OCI-LY1 (cell line): ENCODE results near the gene NFKBIL1.
"Not testable (repeated sequence)": the region's sequence is repeated elsewhere in the genome, so short reads cannot be mapped to it uniquely, and the experiment has no call there.

Source experiments
- H2AFZ ChIP-seq: fragments of 200-600 bp; sonication (generic), shearing (Covaris generic); 2 replicates; pipeline ENCODE4 v1.6.0; 2014; ENCODE audit warnings: antibody characterized with exemption, mild to moderate bottlenecking, low read length
- H3F3A ChIP-seq: fragments of 200-600 bp; sonication (generic), shearing (Covaris generic); 2 replicates; pipeline ENCODE4 v1.6.0; 2014; ENCODE audit warnings: mild to moderate bottlenecking, antibody characterized with exemption, low read length, moderate library complexity; ENCODE audit not compliant: insufficient read depth
- H3K27ac ChIP-seq: fragments of 200-600 bp; sonication (generic); 2 replicates; pipeline ENCODE4 v1.5.1; 2014; ENCODE audit warnings: low read length, mixed run types, mild to moderate bottlenecking, low read depth; ENCODE audit not compliant: poor library complexity, severe bottlenecking
- H3K27me3 ChIP-seq: fragments of 200-600 bp; sonication (generic); 2 replicates; pipeline ENCODE4 v1.6.0; 2014; ENCODE audit warnings: antibody characterized with exemption, mild to moderate bottlenecking, low read length, moderate library complexity; ENCODE audit not compliant: insufficient read depth
- H3K36me3 ChIP-seq: fragments of 200-600 bp; sonication (generic); 2 replicates; pipeline ENCODE4 v1.6.1; 2014; ENCODE audit warnings: mild to moderate bottlenecking, antibody characterized with exemption, low read length, moderate library complexity, mixed read lengths; ENCODE audit not compliant: insufficient read depth
- H3K4me1 ChIP-seq: fragments of 200-600 bp; sonication (generic); 2 replicates; pipeline ENCODE4 v1.5.1; 2014; ENCODE audit warnings: mild to moderate bottlenecking, low read length, moderate library complexity; ENCODE audit not compliant: insufficient read depth, severe bottlenecking
- H3K4me2 ChIP-seq: fragments of 200-600 bp; sonication (generic), shearing (Covaris generic); 2 replicates; pipeline ENCODE4 v1.6.1; 2014; ENCODE audit warnings: low read length
- H3K4me3 ChIP-seq: fragments of 200-600 bp; sonication (generic); 2 replicates; pipeline ENCODE4 v1.5.1; 2014; ENCODE audit warnings: low read length, low read depth, mild to moderate bottlenecking, mixed read lengths; ENCODE audit not compliant: poor library complexity, severe bottlenecking
- H3K79me2 ChIP-seq: fragments of 200-600 bp; shearing (Covaris generic); 2 replicates; pipeline ENCODE4 v1.6.1; 2016; ENCODE audit warnings: mixed run types, low read length, mixed read lengths; ENCODE audit not compliant: insufficient read depth
- H3K9ac ChIP-seq: fragments of 200-600 bp; sonication (generic), shearing (Covaris generic); 2 replicates; pipeline ENCODE4 v1.6.1; 2014; ENCODE audit warnings: mild to moderate bottlenecking, low read length, mixed read lengths
- H3K9me2 ChIP-seq: fragments of 200-600 bp; sonication (generic), shearing (Covaris generic); 2 replicates; pipeline ENCODE4 v1.6.1; 2014; ENCODE audit warnings: low read depth, mild to moderate bottlenecking, low read length, mixed read lengths
- H3K9me3 ChIP-seq: fragments of 200-600 bp; shearing (Covaris generic); 2 replicates; pipeline ENCODE4 v1.6.1; 2014; ENCODE audit warnings: low read length, mixed read lengths
- H4K20me1 ChIP-seq: fragments of 200-600 bp; sonication (generic), shearing (Covaris generic); 2 replicates; pipeline ENCODE4 v1.6.0; 2016; ENCODE audit warnings: mild to moderate bottlenecking, low read length; ENCODE audit not compliant: insufficient read depth
- EZH2 ChIP-seq: fragments of 200-600 bp; sonication (generic), shearing (Covaris generic); IDR thresholded peaks from 2 replicates; pipeline ENCODE4 v1.8.0; 2017; ENCODE audit warnings: borderline replicate concordance, mixed run types, mild to moderate bottlenecking, antibody characterized with exemption, low read length, moderate library complexity, mixed read lengths
- TF ChIP-seq, protein P1 (sequence below): fragments of 200-600 bp; sonication (generic), shearing (Covaris generic); IDR thresholded peaks from 2 replicates; pipeline ENCODE4 v1.5.1; 2017; ENCODE audit warnings: mild to moderate bottlenecking, antibody characterized with exemption, low read length, moderate library complexity, mixed read lengths

Gene NFKBIL1

DNA sequence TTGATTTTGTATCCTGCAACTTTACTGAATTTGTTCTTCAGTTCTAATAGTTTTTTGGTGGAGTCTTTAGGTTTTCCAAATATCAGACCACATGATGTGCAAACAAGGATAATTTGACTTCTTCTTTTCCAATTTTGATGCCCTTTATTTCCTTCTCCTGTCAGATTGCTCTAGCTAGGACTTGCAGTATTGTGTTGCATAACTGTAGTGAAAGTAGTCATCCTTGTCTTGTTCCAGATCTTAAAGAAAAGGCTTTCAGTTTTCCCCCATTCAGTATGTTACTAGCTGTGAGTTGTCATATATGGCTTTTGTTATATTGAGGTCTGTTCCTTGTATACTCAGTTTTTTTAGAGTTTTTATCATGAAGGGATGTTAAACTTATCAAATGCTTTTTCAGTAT is 44.8 kb upstream of the NFKBIL1 start:
- no peaks in the 10 kb centered on the region for H3F3A ChIP-seq
- H3K9me3 ChIP-seq = 0 out of 2 replicates have a peak, but pooled peaks cover 3% of the 10 kb centered on the region
- H3K9ac ChIP-seq = no peak overlapping the region
- no peak for TF ChIP-seq EZH2
- TF ChIP-seq, protein P1, sequence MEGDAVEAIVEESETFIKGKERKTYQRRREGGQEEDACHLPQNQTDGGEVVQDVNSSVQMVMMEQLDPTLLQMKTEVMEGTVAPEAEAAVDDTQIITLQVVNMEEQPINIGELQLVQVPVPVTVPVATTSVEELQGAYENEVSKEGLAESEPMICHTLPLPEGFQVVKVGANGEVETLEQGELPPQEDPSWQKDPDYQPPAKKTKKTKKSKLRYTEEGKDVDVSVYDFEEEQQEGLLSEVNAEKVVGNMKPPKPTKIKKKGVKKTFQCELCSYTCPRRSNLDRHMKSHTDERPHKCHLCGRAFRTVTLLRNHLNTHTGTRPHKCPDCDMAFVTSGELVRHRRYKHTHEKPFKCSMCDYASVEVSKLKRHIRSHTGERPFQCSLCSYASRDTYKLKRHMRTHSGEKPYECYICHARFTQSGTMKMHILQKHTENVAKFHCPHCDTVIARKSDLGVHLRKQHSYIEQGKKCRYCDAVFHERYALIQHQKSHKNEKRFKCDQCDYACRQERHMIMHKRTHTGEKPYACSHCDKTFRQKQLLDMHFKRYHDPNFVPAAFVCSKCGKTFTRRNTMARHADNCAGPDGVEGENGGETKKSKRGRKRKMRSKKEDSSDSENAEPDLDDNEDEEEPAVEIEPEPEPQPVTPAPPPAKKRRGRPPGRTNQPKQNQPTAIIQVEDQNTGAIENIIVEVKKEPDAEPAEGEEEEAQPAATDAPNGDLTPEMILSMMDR = no peak
- H4K20me1 ChIP-seq = no peaks in the 10 kb centered on the region
- no peak overlapping the region for H3K4me3 ChIP-seq
- no peaks in the 10 kb centered on the region for H3K9me2 ChIP-seq
- peaks cover 36% of the 10 kb centered on the region for H3K36me3 ChIP-seq
- H2AFZ ChIP-seq = no peak overlapping the region
- H3K4me2 ChIP-seq = no peak overlapping the region
- H3K27me3 ChIP-seq = no peaks in the 10 kb centered on the region
- peaks cover 58% of the 10 kb centered on the region for H3K79me2 ChIP-seq
- H3K27ac ChIP-seq = no peak overlapping the region
- peaks cover 8% of the 10 kb centered on the region for H3K4me1 ChIP-seq

DNA sequence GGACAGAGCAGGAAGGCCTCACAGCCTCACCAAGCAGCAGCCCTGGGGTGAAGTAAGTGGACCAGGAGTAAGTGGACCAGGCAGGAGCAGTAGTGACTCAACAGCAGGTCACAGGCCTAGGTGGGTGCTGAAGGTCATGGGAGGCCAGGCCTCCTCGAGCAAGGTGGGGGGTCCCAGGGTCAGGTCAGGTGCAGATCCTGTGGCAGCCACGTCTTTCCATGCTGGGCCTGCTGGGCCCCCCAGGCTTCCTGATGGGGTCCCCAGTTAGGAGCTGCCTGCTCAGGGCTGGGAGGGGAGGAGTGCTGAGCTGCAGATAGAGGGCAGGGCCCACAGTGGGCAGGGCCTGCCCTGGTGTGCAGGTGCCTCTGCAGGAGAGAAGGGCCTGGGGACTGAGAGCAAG is 38.4 kb upstream of the NFKBIL1 start:
- H3F3A ChIP-seq, H4K20me1 ChIP-seq, H3K4me3 ChIP-seq, H3K9ac ChIP-seq, H3K9me2 ChIP-seq, H3K4me2 ChIP-seq, H3K27ac ChIP-seq, H3K9me3 ChIP-seq, H2AFZ ChIP-seq, H3K4me1 ChIP-seq, H3K79me2 ChIP-seq, H3K27me3 ChIP-seq: not testable (repeated sequence)
- peaks cover 57% of the 10 kb centered on the region for H3K36me3 ChIP-seq

DNA sequence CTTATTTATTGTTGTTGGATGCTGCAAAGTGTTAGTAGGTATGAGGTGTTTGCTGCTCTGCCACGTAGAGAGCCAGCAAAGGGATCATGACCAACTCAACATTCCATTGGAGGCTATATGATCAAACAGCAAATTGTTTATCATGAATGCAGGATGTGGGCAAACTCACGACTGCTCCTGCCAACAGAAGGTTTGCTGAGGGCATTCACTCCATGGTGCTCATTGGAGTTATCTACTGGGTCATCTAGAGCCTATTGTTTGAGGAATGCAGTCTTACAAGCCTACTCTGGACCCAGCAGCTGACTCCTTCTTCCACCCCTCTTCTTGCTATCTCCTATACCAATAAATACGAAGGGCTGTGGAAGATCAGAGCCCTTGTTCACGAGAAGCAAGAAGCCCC is 37.4 kb upstream of the NFKBIL1 start:
- Histone ChIP-seq H3K79me2 (no peaks in the 10 kb centered on the region), H3K27me3 (no peaks in the 10 kb centered on the region), H4K20me1 (no peaks in the 10 kb centered on the region), H3K9me2 (no peaks in the 10 kb centered on the region), H3K9ac (no peak overlapping the region), H3K4me1 (no peaks in the 10 kb centered on the region), H3F3A (no peaks in the 10 kb centered on the region), H3K27ac (no peak overlapping the region), H3K4me3 (no peak overlapping the region), H3K4me2 (no peak overlapping the region), H3K36me3 (peaks cover 57% of the 10 kb centered on the region), H3K9me3 (no peaks in the 10 kb centered on the region), H2AFZ (no peak overlapping the region)
- no peak for TF ChIP-seq EZH2
- TF ChIP-seq, protein P1 = no peak

DNA sequence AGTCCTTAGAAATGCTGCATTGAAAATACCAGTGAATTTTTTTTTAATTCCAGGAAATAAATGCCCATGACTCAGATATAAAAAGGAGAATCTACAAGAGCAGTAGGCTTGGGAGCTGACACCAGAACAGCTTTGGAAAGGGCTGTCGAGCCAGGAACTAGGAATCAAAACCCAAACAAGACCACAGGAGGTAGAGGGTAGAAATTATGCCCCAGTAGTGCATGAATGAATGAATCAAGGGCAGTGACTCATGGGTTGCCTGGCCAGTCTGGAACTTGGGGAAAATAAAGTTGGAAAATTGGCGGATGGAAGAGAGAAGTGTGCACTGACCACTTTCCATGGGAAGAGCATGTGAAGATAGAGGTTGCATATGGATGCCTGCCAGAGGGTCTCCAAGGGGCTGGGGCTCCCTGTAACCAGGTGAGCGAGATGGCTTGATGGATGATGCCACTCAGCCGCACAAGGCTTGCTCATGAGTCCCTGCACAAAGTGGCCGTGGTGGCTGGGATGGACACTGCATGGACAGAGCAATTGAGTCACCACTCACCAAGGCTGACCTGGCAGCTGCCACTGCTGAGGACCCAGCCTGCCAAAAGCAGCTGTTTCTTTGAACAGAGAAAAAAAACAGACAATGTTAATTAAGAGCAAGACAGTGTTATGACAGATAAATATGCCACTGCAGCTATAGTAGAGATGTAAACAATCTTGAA is 33.8 kb upstream of the NFKBIL1 start:
- Histone ChIP-seq H3K27me3 (no peaks in the 10 kb centered on the region), H3F3A (no peaks in the 10 kb centered on the region), H3K9ac (no peak overlapping the region), H2AFZ (no peak overlapping the region), H3K4me1 (no peaks in the 10 kb centered on the region), H3K4me2 (no peak overlapping the region), H3K79me2 (no peaks in the 10 kb centered on the region), H3K4me3 (no peak overlapping the region), H3K27ac (no peak overlapping the region), H3K9me3 (no peaks in the 10 kb centered on the region), H3K36me3 (peaks cover 24% of the 10 kb centered on the region), H4K20me1 (no peaks in the 10 kb centered on the region), H3K9me2 (no peaks in the 10 kb centered on the region)
- TF ChIP-seq, protein P1 = no peak
- no peak for TF ChIP-seq EZH2
